Uterus (tissue), 2 donors: Measurements from ENCODE around the gene SLC35A3.

Source experiments
- CTCF ChIP-seq, 4 experiments: fragments of 200-600 bp in 2 of 4; fragments of 450-650 bp in 2 of 4; sonication (generic) in 2 of 4; IDR thresholded peaks; one replicate each; pipeline ENCODE4 v1.5.1; 2016 to 2019; ENCODE audit warnings: antibody characterized with exemption in 4 of 4, mild to moderate bottlenecking in 2 of 4, moderate library complexity in 1 of 4
- POLR2A ChIP-seq, 2 donors: fragments of 450-650 bp; IDR thresholded peaks; one replicate each; pipeline ENCODE4 v1.6.1; 2016; ENCODE audit warnings: antibody characterized with exemption in 2 of 2, mild to moderate bottlenecking in 1 of 2, moderate library complexity in 1 of 2

- TF ChIP-seq CTCF (IDR thresholded peaks at IDR 0.05): no peak
- no peak for TF ChIP-seq POLR2A (IDR thresholded peaks at IDR 0.05)
Measured at GRCh38 chr1:99968214-99968613, 1.6 kb upstream of the SLC35A3 start.
